ENCODE results near the gene TGFB1. TPM values are rescaled to one million over a fixed set of nuclear protein-coding genes. Genes with fewer than 3 reads are reported as not detected.

The TGFB1 gene
- total and polyA plus RNA-seq, 2 of the 13 experiments (the other 11 are each of a cell fraction or from before 2014, with no cell fraction given), result 4.1 to 5.4 TPM

GRCh38 chr19:41351339-41352245, 2.1 kb downstream of the TGFB1 start (continued):
- TF ChIP-seq ZNF782 (CRISPR knock-in tag; IDR thresholded peaks at IDR 0.05; ENCODE audit: borderline replicate concordance) (no peak), MAX (IDR thresholded peaks at IDR 0.05) (no peak), ISX (CRISPR knock-in tag; conservative IDR thresholded peaks at IDR 0.05) (no peak), MBNL3 (CRISPR knock-in tag; conservative IDR thresholded peaks at IDR 0.05) (no peak), ZNF24 (IDR thresholded peaks at IDR 0.05) (no peak), SATB2 (CRISPR knock-in tag; IDR thresholded peaks at IDR 0.05) (no peak), ZBTB8A (CRISPR knock-in tag; IDR thresholded peaks at IDR 0.05; ENCODE audit: borderline replicate concordance, low read depth) (no peak), EED (CRISPR knock-in tag; IDR thresholded peaks at IDR 0.05) (no peak), CBX1 (IDR thresholded peaks at IDR 0.05; ENCODE audit: low read depth) (no peak)
- TF ChIP-seq, protein P1, sequence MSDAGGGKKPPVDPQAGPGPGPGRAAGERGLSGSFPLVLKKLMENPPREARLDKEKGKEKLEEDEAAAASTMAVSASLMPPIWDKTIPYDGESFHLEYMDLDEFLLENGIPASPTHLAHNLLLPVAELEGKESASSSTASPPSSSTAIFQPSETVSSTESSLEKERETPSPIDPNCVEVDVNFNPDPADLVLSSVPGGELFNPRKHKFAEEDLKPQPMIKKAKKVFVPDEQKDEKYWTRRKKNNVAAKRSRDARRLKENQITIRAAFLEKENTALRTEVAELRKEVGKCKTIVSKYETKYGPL (CRISPR knock-in tag; IDR thresholded peaks at IDR 0.05), result no peak

DNA sequence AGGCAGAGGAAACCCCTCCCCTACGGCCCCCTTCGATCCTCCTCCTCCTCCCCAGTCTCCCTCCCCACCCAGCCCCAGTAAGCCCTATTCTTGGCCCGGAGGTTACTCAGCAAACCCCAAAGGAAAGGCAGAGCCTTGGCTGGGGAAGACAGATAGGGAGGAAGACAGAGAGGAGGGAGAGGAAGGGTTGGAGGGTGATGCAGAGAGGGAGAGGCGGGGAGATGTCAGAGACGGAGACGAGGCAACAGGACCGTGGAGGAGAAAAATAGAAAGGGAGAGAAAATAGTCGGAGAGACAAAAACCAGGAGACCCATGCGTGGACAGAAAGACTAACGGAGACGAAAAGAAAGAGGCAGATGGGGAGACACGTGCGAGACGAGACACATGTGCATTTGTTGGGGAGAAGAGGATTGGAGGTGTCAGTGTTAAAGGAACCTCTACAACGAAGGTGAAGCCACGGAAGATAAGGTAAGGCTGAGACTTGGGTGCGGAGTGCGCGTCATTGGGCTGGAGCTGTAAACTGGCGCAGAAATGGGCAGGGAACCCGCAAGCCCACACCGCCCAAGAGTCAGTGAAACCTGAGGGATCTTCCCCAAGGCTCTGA, 2.9 kb downstream of the TGFB1 start:
- FAIRE-seq (no peak), DNase-seq (ENCODE audit: low spot score) (no peak), ATAC-seq (no peak)
- no TSS peak for BruUV-seq (replicated peaks)
- in situ Hi-C loops (cut with HindIII; ENCODE audit: extremely low pct_ligation_motif_present, low pct_unique_long_range_greater_than_20kb), result loop anchor here (5.0 kb wide), 1 partner anchor 39 kb away; the partner anchor contains the start of gene CCDC97
- CTCF ChIA-PET (ENCODE audit: low intra/inter-chr PET ratio, low total read pairs), result no interaction called here
- 85% methylated on average over 22 of the region's 22 CpGs for WGBS (ENCODE audit: low lambda C conversion rate)
- no peaks in the 10 kb centered on the region; a peak in 1 of 5 replicates for H3K27me3 ChIP-seq (ENCODE audit: control insufficient read depth in 1 of 2, insufficient read depth in 2 of 2, low read length in 2 of 2)
- H4K20me1 ChIP-seq (ENCODE audit: insufficient read depth, low read length), result peaks cover 12% of the 10 kb centered on the region; the same call in 1 of the 2 replicates
- H3K36me3 ChIP-seq (replicated peaks in 1 of 2; ENCODE audit: control insufficient read depth in 1 of 2, insufficient read depth in 2 of 2, low read length in 2 of 2), result peaks cover 6 to 16% of the 10 kb centered on the region in 2 experiments; a peak in 4 of 5 replicates
- no peaks in the 10 kb centered on the region for H3K9me3 ChIP-seq (ENCODE audit: low read length)
- peaks cover 32% of the 10 kb centered on the region for H3K4me1 ChIP-seq (ENCODE audit: insufficient read depth, low read length)
- peak overlapping the region; percentile 90 to 95 (median 95) for H3K4me3 ChIP-seq (replicated peaks in 1 of 3; ENCODE audit: insufficient read depth in 1 of 3, low read depth in 2 of 3, low read length in 3 of 3)
- peak overlapping the region; percentile 80 for H3K4me2 ChIP-seq (ENCODE audit: low read depth, low read length)
- intact Hi-C loops (cut with micrococcal nuclease; ENCODE audit: unreplicated experiment), result no loop called here
- peak overlapping the region; percentile 82 for H3K9ac ChIP-seq (ENCODE audit: insufficient read depth, low read depth, low read length)
- H2AFZ ChIP-seq (ENCODE audit: low read length), result no peak overlapping the region
- TF ChIP-seq ZSCAN12 (CRISPR knock-in tag; IDR thresholded peaks at IDR 0.05), result no peak
- 0 out of 2 replicates have a peak, but pooled peaks have one; percentile 25 for TF ChIP-seq ZFP91 (CRISPR knock-in tag; IDR thresholded peaks at IDR 0.05; ENCODE audit: borderline replicate concordance)
- no peak for TF ChIP-seq ZBTB20 (CRISPR knock-in tag; IDR thresholded peaks at IDR 0.05; ENCODE audit: borderline replicate concordance, low read depth)
- TF ChIP-seq ARNT2 (CRISPR knock-in tag; IDR thresholded peaks at IDR 0.05; ENCODE audit: low read depth), result 0 out of 2 replicates have a peak, but pooled peaks have one; percentile 15
- H3K79me2 ChIP-seq (ENCODE audit: insufficient read depth, low read length), result peaks cover 29% of the 10 kb centered on the region
- POLR2A ChIA-PET, result interaction anchor here (1.0 to 3.1 kb wide), 6 partner anchors 13 to 87 kb away, joined by 3 to 73 read pairs (median 7); partner anchors contain the start of genes B9D2, CCDC97 and HNRNPUL1
- H3K27ac ChIP-seq (ENCODE audit: extremely low read length, insufficient read depth, low read length), result no peak overlapping the region

All from HepG2 (cell line).